ENCODE measurements around the gene JAK1. TPM values are rescaled to one million over a fixed set of nuclear protein-coding genes. Genes with fewer than 3 reads are reported as not detected.

The JAK1 gene
- total and polyA plus RNA-seq, 11 donors, result 20.5 to 189 (median 94.8) TPM

DNA sequence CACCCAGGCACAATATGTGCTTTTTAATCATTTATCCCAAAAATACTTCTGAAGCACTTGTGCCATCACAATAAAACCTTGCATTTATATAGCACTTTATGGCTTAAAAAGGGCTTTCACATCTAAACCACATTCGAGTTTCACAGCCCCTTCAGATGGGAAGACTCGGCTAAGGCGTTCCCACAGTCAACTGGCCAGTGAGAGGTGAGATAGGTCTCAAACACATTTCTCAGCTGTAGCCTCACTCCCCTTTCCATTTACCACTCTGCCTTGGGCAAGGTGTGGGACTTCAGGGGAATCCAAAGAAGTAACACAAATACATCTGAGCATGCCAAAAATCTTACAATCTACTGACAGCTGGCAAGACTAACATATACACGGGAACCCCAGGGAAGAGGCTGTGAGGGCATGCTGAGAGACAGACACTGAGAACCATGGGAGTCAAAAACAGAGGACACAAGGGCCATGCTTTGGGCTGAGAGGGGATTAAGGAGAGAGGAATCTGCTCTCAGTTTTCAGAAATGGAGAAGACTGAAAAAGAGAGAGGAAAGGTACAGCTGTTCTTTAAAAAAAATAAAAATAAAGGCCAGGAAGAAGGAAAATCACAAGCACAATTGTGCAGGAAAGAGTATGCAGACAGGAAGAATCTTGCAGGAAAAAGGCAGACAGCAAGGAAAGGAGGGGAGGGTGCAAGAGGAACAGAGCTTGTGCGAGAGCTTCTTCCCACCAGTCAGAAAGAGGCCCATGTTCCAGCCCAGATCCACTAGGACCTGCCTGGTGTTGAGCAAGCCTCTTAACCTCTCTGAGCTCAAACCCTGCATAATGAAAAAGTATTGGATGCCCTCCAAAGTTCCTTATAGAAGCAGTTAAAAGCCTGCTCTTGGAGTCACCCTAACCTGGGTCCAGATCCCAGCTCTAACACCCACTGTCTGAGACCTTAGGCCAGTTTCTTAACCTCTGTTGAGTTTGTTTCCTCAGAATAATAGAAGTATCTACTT, 73.5 kb downstream of the JAK1 start:
- TF ChIP-seq POLR2A (IDR thresholded peaks at IDR 0.05), result no peak
- TF ChIP-seq, protein P1, sequence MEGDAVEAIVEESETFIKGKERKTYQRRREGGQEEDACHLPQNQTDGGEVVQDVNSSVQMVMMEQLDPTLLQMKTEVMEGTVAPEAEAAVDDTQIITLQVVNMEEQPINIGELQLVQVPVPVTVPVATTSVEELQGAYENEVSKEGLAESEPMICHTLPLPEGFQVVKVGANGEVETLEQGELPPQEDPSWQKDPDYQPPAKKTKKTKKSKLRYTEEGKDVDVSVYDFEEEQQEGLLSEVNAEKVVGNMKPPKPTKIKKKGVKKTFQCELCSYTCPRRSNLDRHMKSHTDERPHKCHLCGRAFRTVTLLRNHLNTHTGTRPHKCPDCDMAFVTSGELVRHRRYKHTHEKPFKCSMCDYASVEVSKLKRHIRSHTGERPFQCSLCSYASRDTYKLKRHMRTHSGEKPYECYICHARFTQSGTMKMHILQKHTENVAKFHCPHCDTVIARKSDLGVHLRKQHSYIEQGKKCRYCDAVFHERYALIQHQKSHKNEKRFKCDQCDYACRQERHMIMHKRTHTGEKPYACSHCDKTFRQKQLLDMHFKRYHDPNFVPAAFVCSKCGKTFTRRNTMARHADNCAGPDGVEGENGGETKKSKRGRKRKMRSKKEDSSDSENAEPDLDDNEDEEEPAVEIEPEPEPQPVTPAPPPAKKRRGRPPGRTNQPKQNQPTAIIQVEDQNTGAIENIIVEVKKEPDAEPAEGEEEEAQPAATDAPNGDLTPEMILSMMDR (IDR thresholded peaks at IDR 0.05), result no peak
- Histone ChIP-seq H3K27ac (peak overlapping the region in 1 of 12 donors; percentile 17), H3K36me3 (no peaks in the 10 kb centered on the region), H3K4me1 (peaks cover 23 to 95% (median 59%) of the 10 kb centered on the region in 12 donors), H3K27me3 (no peaks in the 10 kb centered on the region), H3K4me3 (no peak overlapping the region), H3K9me3 (no peaks in the 10 kb centered on the region)
- no peak for DNase-seq
- intact Hi-C loops (cut with DNase I), result loop anchor here in 3 of 10 donors (5.0 to 10.0 kb wide), 2 partner anchors 69 to 72 kb away; partner anchors contain the start of gene JAK1 (in 2 of the 3)
- WGBS, 4 donors, result 56 to 64% (median 62%) methylated on average over 5 of the region's 5 CpGs
- ATAC-seq, result no peak

DNA sequence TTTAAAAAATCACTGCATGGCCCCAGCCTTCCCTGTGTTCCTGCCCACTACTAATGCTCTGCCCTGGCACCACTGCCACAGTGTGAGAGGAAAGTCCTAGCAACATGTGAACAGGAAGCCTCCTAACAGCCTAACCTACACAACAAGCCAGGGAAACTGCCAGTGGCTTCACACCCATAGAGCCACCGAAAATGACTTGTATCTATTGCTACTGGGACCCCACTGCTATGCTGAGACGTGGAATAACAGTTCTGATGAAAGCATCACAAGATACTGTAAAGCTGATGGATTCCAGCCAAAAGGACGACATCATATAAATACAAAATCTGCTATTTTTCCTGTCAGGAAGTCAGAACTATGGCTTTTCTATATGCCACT, 74.9 kb downstream of the JAK1 start:
- H3K9me3 ChIP-seq, result no peaks in the 10 kb centered on the region
- peak overlapping the region in 3 of 12 donors; percentile 1 to 30 (median 6) for H3K4me3 ChIP-seq
- H3K4me1 ChIP-seq, result peaks cover 23 to 95% (median 57%) of the 10 kb centered on the region in 12 donors
- no peaks in the 10 kb centered on the region for H3K27me3 ChIP-seq
- H3K36me3 ChIP-seq, result no peaks in the 10 kb centered on the region
- DNase-seq (no peak), ATAC-seq (peak; percentile 48 to 71 (median 60))
- peak overlapping the region in 11 of 12 donors; percentile 9 to 62 (median 48) for H3K27ac ChIP-seq
- intact Hi-C loops (cut with DNase I), result loop anchor here in 3 of 10 donors (5.0 to 10.0 kb wide), 2 partner anchors 71 to 73 kb away; partner anchors contain the start of gene JAK1 (in 2 of the 3)
- TF ChIP-seq, protein P1 (IDR thresholded peaks at IDR 0.05), result no peak
- TF ChIP-seq POLR2A (IDR thresholded peaks at IDR 0.05), result no peak
- 13 to 21% (median 17%) methylated on average over 3 of the region's 3 CpGs for WGBS, 4 donors

DNA sequence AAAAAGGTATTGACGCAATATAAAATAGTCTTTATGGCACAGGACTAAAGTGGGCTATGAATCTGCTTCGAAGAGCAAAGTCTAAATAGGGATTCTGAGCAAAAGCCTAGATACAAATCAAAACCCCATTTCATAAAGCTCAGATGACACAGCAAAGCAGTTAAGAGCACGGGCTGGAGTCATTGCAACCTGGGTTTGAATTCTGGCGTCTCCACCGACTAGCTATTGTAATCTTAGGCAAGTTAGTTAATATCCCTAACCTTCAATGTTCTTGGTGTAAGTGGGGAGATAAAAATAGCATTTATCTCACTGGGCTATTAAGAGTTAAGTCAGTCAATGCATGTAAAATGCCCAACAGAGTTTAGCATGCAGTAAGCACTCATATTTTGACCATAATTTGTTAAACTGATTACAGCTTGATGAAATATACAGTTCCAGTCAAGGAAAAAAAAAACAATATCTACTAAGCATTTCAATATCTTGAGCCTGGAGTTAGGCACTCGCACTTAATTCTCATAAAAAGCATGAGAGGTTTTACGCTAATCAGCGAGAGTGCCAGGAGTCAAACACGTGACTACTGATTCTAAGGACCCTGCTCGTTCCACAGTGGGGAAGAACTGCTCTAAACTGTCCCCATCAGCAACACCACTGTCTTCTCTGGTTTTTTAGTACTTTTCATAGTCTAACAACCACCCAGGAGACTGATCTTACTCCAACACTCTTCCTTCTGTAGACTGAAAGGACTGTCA, 75.5 kb downstream of the JAK1 start:
- Histone ChIP-seq H3K27me3 (no peaks in the 10 kb centered on the region), H3K36me3 (peaks cover 0 to 1% (median 0%) of the 10 kb centered on the region in 9 donors), H3K4me3 (peak overlapping the region in 5 of 12 donors; percentile 1 to 30 (median 6)), H3K4me1 (peaks cover 23 to 89% (median 56%) of the 10 kb centered on the region in 12 donors), H3K27ac (peak overlapping the region in 11 of 12 donors; percentile 9 to 62 (median 48)), H3K9me3 (no peaks in the 10 kb centered on the region)
- intact Hi-C loops (cut with DNase I), result loop anchor here in 3 of 10 donors (5.0 to 10.0 kb wide), 2 partner anchors 71 to 74 kb away; partner anchors contain the start of gene JAK1 (in 2 of the 3)
- WGBS, 4 donors, result 44 to 51% (median 48%) methylated on average over 10 of the region's 10 CpGs
- DNase-seq (no peak), ATAC-seq (peak; percentile 14 to 45 (median 30))
- TF ChIP-seq, protein P1 (IDR thresholded peaks at IDR 0.05), result no peak
- no peak for TF ChIP-seq POLR2A (IDR thresholded peaks at IDR 0.05)
